OCI-LY1 (cell line): Measurements from ENCODE around the gene MYO3B.

Experiments used
- H2AFZ ChIP-seq: fragments of 200-600 bp; sonication (generic), shearing (Covaris generic); 2 replicates; pipeline ENCODE4 v1.6.0; 2014; ENCODE audit warnings: antibody characterized with exemption, mild to moderate bottlenecking, low read length
- H3F3A ChIP-seq: fragments of 200-600 bp; sonication (generic), shearing (Covaris generic); 2 replicates; pipeline ENCODE4 v1.6.0; 2014; ENCODE audit warnings: mild to moderate bottlenecking, antibody characterized with exemption, low read length, moderate library complexity; ENCODE audit not compliant: insufficient read depth
- H3K27ac ChIP-seq: fragments of 200-600 bp; sonication (generic); 2 replicates; pipeline ENCODE4 v1.5.1; 2014; ENCODE audit warnings: low read length, mixed run types, mild to moderate bottlenecking, low read depth; ENCODE audit not compliant: poor library complexity, severe bottlenecking
- H3K27me3 ChIP-seq: fragments of 200-600 bp; sonication (generic); 2 replicates; pipeline ENCODE4 v1.6.0; 2014; ENCODE audit warnings: antibody characterized with exemption, mild to moderate bottlenecking, low read length, moderate library complexity; ENCODE audit not compliant: insufficient read depth
- H3K36me3 ChIP-seq: fragments of 200-600 bp; sonication (generic); 2 replicates; pipeline ENCODE4 v1.6.1; 2014; ENCODE audit warnings: mild to moderate bottlenecking, antibody characterized with exemption, low read length, moderate library complexity, mixed read lengths; ENCODE audit not compliant: insufficient read depth
- H3K4me1 ChIP-seq: fragments of 200-600 bp; sonication (generic); 2 replicates; pipeline ENCODE4 v1.5.1; 2014; ENCODE audit warnings: mild to moderate bottlenecking, low read length, moderate library complexity; ENCODE audit not compliant: insufficient read depth, severe bottlenecking
- H3K4me2 ChIP-seq: fragments of 200-600 bp; sonication (generic), shearing (Covaris generic); 2 replicates; pipeline ENCODE4 v1.6.1; 2014; ENCODE audit warnings: low read length
- H3K4me3 ChIP-seq: fragments of 200-600 bp; sonication (generic); 2 replicates; pipeline ENCODE4 v1.5.1; 2014; ENCODE audit warnings: low read length, low read depth, mild to moderate bottlenecking, mixed read lengths; ENCODE audit not compliant: poor library complexity, severe bottlenecking
- H3K79me2 ChIP-seq: fragments of 200-600 bp; shearing (Covaris generic); 2 replicates; pipeline ENCODE4 v1.6.1; 2016; ENCODE audit warnings: mixed run types, low read length, mixed read lengths; ENCODE audit not compliant: insufficient read depth
- H3K9ac ChIP-seq: fragments of 200-600 bp; sonication (generic), shearing (Covaris generic); 2 replicates; pipeline ENCODE4 v1.6.1; 2014; ENCODE audit warnings: mild to moderate bottlenecking, low read length, mixed read lengths
- H3K9me2 ChIP-seq: fragments of 200-600 bp; sonication (generic), shearing (Covaris generic); 2 replicates; pipeline ENCODE4 v1.6.1; 2014; ENCODE audit warnings: low read depth, mild to moderate bottlenecking, low read length, mixed read lengths
- H3K9me3 ChIP-seq: fragments of 200-600 bp; shearing (Covaris generic); 2 replicates; pipeline ENCODE4 v1.6.1; 2014; ENCODE audit warnings: low read length, mixed read lengths
- H4K20me1 ChIP-seq: fragments of 200-600 bp; sonication (generic), shearing (Covaris generic); 2 replicates; pipeline ENCODE4 v1.6.0; 2016; ENCODE audit warnings: mild to moderate bottlenecking, low read length; ENCODE audit not compliant: insufficient read depth
- CTCF ChIP-seq: fragments of 200-600 bp; sonication (generic), shearing (Covaris generic); IDR thresholded peaks from 2 replicates; pipeline ENCODE4 v1.5.1; 2017; ENCODE audit warnings: mild to moderate bottlenecking, antibody characterized with exemption, low read length, moderate library complexity, mixed read lengths
- EZH2 ChIP-seq: fragments of 200-600 bp; sonication (generic), shearing (Covaris generic); IDR thresholded peaks from 2 replicates; pipeline ENCODE4 v1.8.0; 2017; ENCODE audit warnings: borderline replicate concordance, mixed run types, mild to moderate bottlenecking, antibody characterized with exemption, low read length, moderate library complexity, mixed read lengths

MYO3B gene

GRCh38 chr2:170454471-170455372, 276.8 kb downstream of the MYO3B start:
- no peaks in the 10 kb centered on the region for H4K20me1 ChIP-seq
- H3K27ac ChIP-seq = no peak overlapping the region
- H3K36me3 ChIP-seq = no peaks in the 10 kb centered on the region
- no peak overlapping the region for H3K4me2 ChIP-seq
- H3K9ac ChIP-seq = no peak overlapping the region
- no peaks in the 10 kb centered on the region for H3K9me3 ChIP-seq
- H3K9me2 ChIP-seq = no peaks in the 10 kb centered on the region
- no peaks in the 10 kb centered on the region for H3K79me2 ChIP-seq
- H3K4me3 ChIP-seq = no peak overlapping the region
- no peaks in the 10 kb centered on the region for H3F3A ChIP-seq
- TF ChIP-seq CTCF = no peak
- no peak for TF ChIP-seq EZH2
- H3K4me1 ChIP-seq = no peaks in the 10 kb centered on the region
- no peak overlapping the region for H2AFZ ChIP-seq
- H3K27me3 ChIP-seq = no peaks in the 10 kb centered on the region

- no peak overlapping the region for H2AFZ ChIP-seq
- TF ChIP-seq EZH2 (no peak), CTCF (no peak)
- no peaks in the 10 kb centered on the region for H3K9me2 ChIP-seq
- no peak overlapping the region for H3K9ac ChIP-seq
- H3K79me2 ChIP-seq = no peaks in the 10 kb centered on the region
- H4K20me1 ChIP-seq = no peaks in the 10 kb centered on the region
- no peaks in the 10 kb centered on the region for H3K9me3 ChIP-seq
- no peaks in the 10 kb centered on the region for H3F3A ChIP-seq
- H3K27ac ChIP-seq = no peak overlapping the region
- H3K4me2 ChIP-seq = no peak overlapping the region
- H3K27me3 ChIP-seq = no peaks in the 10 kb centered on the region
- no peaks in the 10 kb centered on the region for H3K4me1 ChIP-seq
- H3K4me3 ChIP-seq = no peak overlapping the region
- H3K36me3 ChIP-seq = no peaks in the 10 kb centered on the region
Observed at GRCh38 chr2:170455617-170456426, 277.9 kb downstream of the MYO3B start.

GRCh38 chr2:170456914-170457313, 279.0 kb downstream of the MYO3B start:
- H3K4me1 ChIP-seq = no peaks in the 10 kb centered on the region
- H3K36me3 ChIP-seq = no peaks in the 10 kb centered on the region
- H3K4me3 ChIP-seq = no peak overlapping the region
- H3K9me3 ChIP-seq = no peaks in the 10 kb centered on the region
- H3K4me2 ChIP-seq = no peak overlapping the region
- no peak overlapping the region for H3K27ac ChIP-seq
- no peaks in the 10 kb centered on the region for H3K27me3 ChIP-seq
- H2AFZ ChIP-seq = no peak overlapping the region
- H3K9ac ChIP-seq = no peak overlapping the region
- H3K79me2 ChIP-seq = no peaks in the 10 kb centered on the region
- no peaks in the 10 kb centered on the region for H4K20me1 ChIP-seq
- no peak for TF ChIP-seq EZH2
- TF ChIP-seq CTCF = no peak
- no peaks in the 10 kb centered on the region for H3K9me2 ChIP-seq
- no peaks in the 10 kb centered on the region for H3F3A ChIP-seq
